GM12878 (cell line): ENCODE results near the gene KCNN3. TPM values are rescaled to one million over a fixed set of nuclear protein-coding genes. Genes with fewer than 3 reads are reported as not detected.
A peak's percentile ranks its signal among the peaks of the same experiment; 100 is the strongest.

Experiments
- ATAC-seq: fragments of 200-7000 bp; cut with Tn5 transposase; 3 replicates; pipeline ENCODE4 v1.9.1; 2020; ENCODE audit warnings: mild to moderate bottlenecking, moderate library complexity
- BruUV-seq: library from RNA; stranded (reverse); fragments of 400-500 nt; replicated peaks from 2 replicates; lab custom pipeline; 2021; lab: Mats Ljungman, UMichigan
- CTCF ChIA-PET: fragments of 300-600 bp; sonication (Branson Sonifier 250); formaldehyde crosslinking; extraction: SDS; loops from one replicate; lab custom pipeline; 2021; ENCODE audit warnings: inconsistent platforms; lab: Yijun Ruan, JAX
- POLR2A ChIA-PET: fragments of 350-600 bp; formaldehyde crosslinking; extraction: SDS; loops from one replicate; lab custom pipeline; 2021; ENCODE audit warnings: inconsistent platforms; lab: Charles Lee
- RAD21 ChIA-PET: fragments of 300-600 bp; sonication (Branson Sonifier 250); formaldehyde crosslinking; loops from one replicate; lab custom pipeline; 2023; ENCODE audit warnings: antibody characterized with exemption; ENCODE audit not compliant: unreplicated experiment; lab: Charles Lee
- SMC1A ChIA-PET: fragments of 300-600 bp; sonication (Branson Sonifier 250); formaldehyde crosslinking; loops from one replicate; lab custom pipeline; 2023; ENCODE audit not compliant: unreplicated experiment, uncharacterized antibody; lab: Charles Lee
- DNase-seq: peaks from one replicate; pipeline ENCODE4 v3.0.0-alpha.2; 2011; ENCODE audit warnings: low read depth, low spot score
- FAIRE-seq: peaks from 3 replicates; lab custom pipeline; 2011; peaks lifted over from hg19 to GRCh38; lab: Jason Lieb, UNC
- H2AFZ ChIP-seq: 2 replicates; pipeline ENCODE4 v1.6.0; 2011; ENCODE audit warnings: low read depth, low read length, control low read depth; ENCODE audit not compliant: control insufficient read depth
- H3K27ac ChIP-seq: 2 replicates; pipeline ENCODE4 v1.5.1; 2011; ENCODE audit warnings: control low read depth; ENCODE audit not compliant: control insufficient read depth, insufficient read depth
- H3K27me3 ChIP-seq, 2 experiments: replicated peaks in 1 of 2; 2 replicates each; pipeline versions ENCODE4 v1.6.0 to v1.6.1; 2011; ENCODE audit warnings: low read length in 1 of 2; ENCODE audit not compliant: control insufficient read depth in 2 of 2, insufficient read depth in 2 of 2
- H3K36me3 ChIP-seq, 2 experiments: 2 replicates each; pipeline ENCODE4 v1.5.1; 2011; ENCODE audit warnings: low read length in 1 of 2; ENCODE audit not compliant: control insufficient read depth in 2 of 2, insufficient read depth in 2 of 2
- H3K4me1 ChIP-seq: 2 replicates; pipeline ENCODE4 v1.6.1; 2011; ENCODE audit warnings: mild to moderate bottlenecking, low read length, moderate library complexity, mixed read lengths; ENCODE audit not compliant: control insufficient read depth, insufficient read depth
- H3K4me2 ChIP-seq: 2 replicates; pipeline ENCODE4 v1.6.0; 2011; ENCODE audit warnings: control low read depth; ENCODE audit not compliant: control insufficient read depth, insufficient read depth
- H3K4me3 ChIP-seq: fragments of 200-600 bp; sonication (generic); 2 replicates; pipeline ENCODE4 v1.5.1; 2016
- H3K79me2 ChIP-seq: 2 replicates; pipeline ENCODE4 v1.6.0; 2011; ENCODE audit warnings: low read length; ENCODE audit not compliant: control insufficient read depth, insufficient read depth
- H3K9ac ChIP-seq: 2 replicates; pipeline ENCODE4 v1.8.0; 2011; ENCODE audit warnings: low read length, control low read depth, mixed read lengths; ENCODE audit not compliant: control insufficient read depth, insufficient read depth
- H3K9me3 ChIP-seq: replicated peaks from 3 replicates; pipeline ENCODE4 v1.5.1; 2011; ENCODE audit warnings: mild to moderate bottlenecking, low read length; ENCODE audit not compliant: control insufficient read depth, insufficient read depth
- H4K20me1 ChIP-seq: 2 replicates; pipeline ENCODE4 v1.6.0; 2011; ENCODE audit not compliant: control insufficient read depth, insufficient read depth
- ATF2 ChIP-seq: IDR thresholded peaks from 2 replicates; pipeline ENCODE4 v1.6.1; 2012; ENCODE audit warnings: low read length, inconsistent platforms
- FOS ChIP-seq: IDR thresholded peaks from 3 replicates; pipeline ENCODE4 v1.6.1; 2011; ENCODE audit warnings: borderline replicate concordance; ENCODE audit not compliant: insufficient read length; ENCODE audit errors: extremely low read depth
- FOXK2 ChIP-seq: fragments of 450-650 bp; IDR thresholded peaks from 2 replicates; pipeline ENCODE4 v1.6.1; 2017; ENCODE audit warnings: mild to moderate bottlenecking, moderate library complexity
- NR2C1 ChIP-seq: fragments of 450-650 bp; IDR thresholded peaks from 2 replicates; pipeline ENCODE4 v1.6.1; 2017; ENCODE audit warnings: antibody characterized with exemption, mild to moderate bottlenecking, moderate library complexity
- PAX5 ChIP-seq: IDR thresholded peaks from 2 replicates; pipeline ENCODE4 v1.6.1; 2011; ENCODE audit warnings: low read depth, low read length, borderline replicate concordance
- RELA ChIP-seq: fragments of 450-650 bp; IDR thresholded peaks from 2 replicates; pipeline ENCODE4 v1.8.0; 2014; ENCODE audit warnings: borderline replicate concordance; ENCODE audit not compliant: partially characterized antibody
- ZNF217 ChIP-seq: fragments of 450-650 bp; IDR thresholded peaks from 2 replicates; pipeline ENCODE4 v1.6.1; 2017; ENCODE audit warnings: antibody characterized with exemption, mild to moderate bottlenecking
- WGBS: methylation state at CpG from one replicate; pipeline ENCODE4 v1.1.6; 2016; ENCODE audit warnings: low lambda C conversion rate; ENCODE audit not compliant: insufficient replicate concordance, insufficient coverage; ENCODE audit errors: missing lambda C conversion rate; 5-methylcytosine and 5-hydroxymethylcytosine counted together
- in situ Hi-C: fragments of 300-500 bp; cut with MboI; formaldehyde crosslinking; loops from 9 replicates; pipeline ENCODE4 v1.14.3; 2018; ENCODE audit warnings: mixed read lengths
- intact Hi-C: fragments of 100-400 bp; cut with micrococcal nuclease; formaldehyde crosslinking; loops from one replicate; pipeline ENCODE4 v1.14.2; 2022; ENCODE audit not compliant: unreplicated experiment
- polyA plus RNA-seq, 11 experiments: library from polyadenylated mRNA; depleted of rRNA in 4 of 11; unstranded in 6 of 11; stranded (reverse) in 5 of 11; fragments of >200 nt; fragmentation: Nextera tagmentation in 4 of 11; fragmentation: Illumina TruSeq in 1 of 11; extraction: Ambion mirVana in 4 of 11; extraction: Trizol in 1 of 11; gene quantifications; 1 replicate in 1 of 11; 2 replicates in 10 of 11; pipeline versions ENCODE4 v1.2.1 to v1.2.3, GENCODE V29; 2011 to 2016; ENCODE audit warnings: inconsistent platforms in 2 of 11, missing spikeins in 2 of 11, low read depth in 1 of 11
- total RNA-seq, 4 experiments: library from RNA; depleted of rRNA in 3 of 4; stranded (reverse); fragments of >200 nt in 3 of 4; fragmentation: Illumina TruSeq in 1 of 4; extraction: Trizol in 1 of 4; gene quantifications; 2 replicates each; pipeline versions ENCODE4 v1.2.1 to v1.2.3, GENCODE V29; 2013 to 2021

The KCNN3 gene
- total and polyA plus RNA-seq, 10 of the 15 experiments (the other 5 are each of a cell fraction or from before 2014, with no cell fraction given) = 3.5 to 26.4 (median 14.9) TPM

- 0 out of 2 replicates have a peak, but pooled peaks have one; percentile 25 for TF ChIP-seq ATF2
- TF ChIP-seq FOXK2 = no peak
- TF ChIP-seq FOS = no peak
- no peak for TF ChIP-seq NR2C1
- peak; percentile 28; the same call in 1 of the 2 replicates for TF ChIP-seq PAX5
Observed at GRCh38 chr1:154745286-154745731, 124.8 kb downstream of the KCNN3 start (continued).

- Histone ChIP-seq H3K79me2 (no peaks in the 10 kb centered on the region), H3K4me3 (no peak overlapping the region), H3K27me3 (no peaks in the 10 kb centered on the region), H3K4me2 (no peak overlapping the region; the same call in 1 of the 2 replicates), H2AFZ (no peak overlapping the region), H3K9ac (no peak overlapping the region), H4K20me1 (no peaks in the 10 kb centered on the region), H3K27ac (no peak overlapping the region), H3K9me3 (no peaks in the 10 kb centered on the region; the same call in 2 of the 3 replicates), H3K4me1 (peaks cover 45% of the 10 kb centered on the region), H3K36me3 (peaks cover 7% of the 10 kb centered on the region in 2 experiments; a peak in 3 of 4 replicates)
- ATAC-seq (no peak), FAIRE-seq (no peak), DNase-seq (no peak)
- ChIA-PET CTCF (interaction anchor here (0.9 to 1.7 kb wide), 6 partner anchors 9 to 317 kb away, joined by 3 to 5 read pairs (median 4); no protein-coding TSS in a partner anchor), RAD21 (interaction anchor here (0.6 to 1.1 kb wide), 2 partner anchors 41 to 104 kb away, joined by 3 to 4 read pairs; no protein-coding TSS in a partner anchor), SMC1A (interaction anchor here (0.6 to 2.1 kb wide), 5 partner anchors 12 to 128 kb away, joined by 3 to 7 read pairs (median 3); no protein-coding TSS in a partner anchor), POLR2A (interaction anchor here (0.5 to 0.6 kb wide), 4 partner anchors 15 to 251 kb away, joined by 3 to 5 read pairs (median 4); partner anchors contain the start of genes ADAR and PYGO2)
- in situ Hi-C loops (no loop called here), intact Hi-C loops (loop anchor here (5.0 kb wide), 2 partner anchors 133 to 187 kb away; partner anchors contain the start of gene UBE2Q1)
- BruUV-seq = no TSS peak
- 81% methylated on average over 9 of the region's 9 CpGs for WGBS
- TF ChIP-seq ZNF217 = no peak
- no peak for TF ChIP-seq RELA
Observed at GRCh38 chr1:154744352-154745035, 125.6 kb downstream of the KCNN3 start.
